ENCODE measurements around the gene CYP4F22. TPM values are rescaled to one million over a fixed set of nuclear protein-coding genes. Genes with fewer than 3 reads are reported as not detected.
"Not testable (repeated sequence)": the region's sequence is repeated elsewhere in the genome, so short reads cannot be mapped to it uniquely, and the experiment has no call there.

The CYP4F22 gene
- total RNA-seq, 2 donors from 2014 or later, result not detected

DNA sequence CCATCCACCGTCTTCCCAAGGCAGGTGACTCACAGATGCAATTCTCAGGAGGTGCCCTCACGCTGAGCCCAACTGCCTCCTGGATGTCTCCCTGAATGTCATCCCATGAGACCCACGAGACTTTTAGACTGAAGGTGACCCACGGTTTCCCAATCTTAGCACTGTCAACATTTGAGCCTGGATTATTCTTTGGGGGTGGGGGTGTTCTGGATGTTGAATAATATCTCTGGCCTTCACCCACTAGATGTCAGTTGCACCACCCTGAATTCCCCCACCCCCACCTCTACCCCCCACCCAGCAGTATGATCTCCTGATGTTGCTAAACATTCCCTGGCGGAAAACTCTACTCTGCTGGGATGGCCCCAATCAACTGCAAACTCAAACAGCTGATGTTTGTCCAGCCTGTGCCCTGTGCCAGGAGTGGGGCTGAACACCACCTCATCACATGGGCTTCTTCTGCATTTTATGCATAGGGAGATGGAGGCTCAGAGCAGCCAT lies 2.2 kb upstream of the CYP4F22 start:
- 40 to 63% methylated on average over 2 to 5 of the region's 5 CpGs for WGBS, 2 donors
- H3K9me3 ChIP-seq, result no peaks in the 10 kb centered on the region
- intact Hi-C loops (cut with DNase I), result no loop called here
- TF ChIP-seq, protein P1, sequence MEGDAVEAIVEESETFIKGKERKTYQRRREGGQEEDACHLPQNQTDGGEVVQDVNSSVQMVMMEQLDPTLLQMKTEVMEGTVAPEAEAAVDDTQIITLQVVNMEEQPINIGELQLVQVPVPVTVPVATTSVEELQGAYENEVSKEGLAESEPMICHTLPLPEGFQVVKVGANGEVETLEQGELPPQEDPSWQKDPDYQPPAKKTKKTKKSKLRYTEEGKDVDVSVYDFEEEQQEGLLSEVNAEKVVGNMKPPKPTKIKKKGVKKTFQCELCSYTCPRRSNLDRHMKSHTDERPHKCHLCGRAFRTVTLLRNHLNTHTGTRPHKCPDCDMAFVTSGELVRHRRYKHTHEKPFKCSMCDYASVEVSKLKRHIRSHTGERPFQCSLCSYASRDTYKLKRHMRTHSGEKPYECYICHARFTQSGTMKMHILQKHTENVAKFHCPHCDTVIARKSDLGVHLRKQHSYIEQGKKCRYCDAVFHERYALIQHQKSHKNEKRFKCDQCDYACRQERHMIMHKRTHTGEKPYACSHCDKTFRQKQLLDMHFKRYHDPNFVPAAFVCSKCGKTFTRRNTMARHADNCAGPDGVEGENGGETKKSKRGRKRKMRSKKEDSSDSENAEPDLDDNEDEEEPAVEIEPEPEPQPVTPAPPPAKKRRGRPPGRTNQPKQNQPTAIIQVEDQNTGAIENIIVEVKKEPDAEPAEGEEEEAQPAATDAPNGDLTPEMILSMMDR (IDR thresholded peaks at IDR 0.05), result no peak
- TF ChIP-seq POLR2A (IDR thresholded peaks at IDR 0.05), result no peak
- no peak overlapping the region for H3K4me3 ChIP-seq
- DNase-seq (no peak), ATAC-seq (no peak)
- H3K4me1 ChIP-seq, result peaks cover 8% of the 10 kb centered on the region
- no peaks in the 10 kb centered on the region for H3K36me3 ChIP-seq (replicated peaks in 1 of 2; ENCODE audit: insufficient read depth in 1 of 2, low read depth in 2 of 2)
- H3K27me3 ChIP-seq, result peaks cover 0 to 13% of the 10 kb centered on the region in 2 donors
- no peak overlapping the region for H3K27ac ChIP-seq

DNA sequence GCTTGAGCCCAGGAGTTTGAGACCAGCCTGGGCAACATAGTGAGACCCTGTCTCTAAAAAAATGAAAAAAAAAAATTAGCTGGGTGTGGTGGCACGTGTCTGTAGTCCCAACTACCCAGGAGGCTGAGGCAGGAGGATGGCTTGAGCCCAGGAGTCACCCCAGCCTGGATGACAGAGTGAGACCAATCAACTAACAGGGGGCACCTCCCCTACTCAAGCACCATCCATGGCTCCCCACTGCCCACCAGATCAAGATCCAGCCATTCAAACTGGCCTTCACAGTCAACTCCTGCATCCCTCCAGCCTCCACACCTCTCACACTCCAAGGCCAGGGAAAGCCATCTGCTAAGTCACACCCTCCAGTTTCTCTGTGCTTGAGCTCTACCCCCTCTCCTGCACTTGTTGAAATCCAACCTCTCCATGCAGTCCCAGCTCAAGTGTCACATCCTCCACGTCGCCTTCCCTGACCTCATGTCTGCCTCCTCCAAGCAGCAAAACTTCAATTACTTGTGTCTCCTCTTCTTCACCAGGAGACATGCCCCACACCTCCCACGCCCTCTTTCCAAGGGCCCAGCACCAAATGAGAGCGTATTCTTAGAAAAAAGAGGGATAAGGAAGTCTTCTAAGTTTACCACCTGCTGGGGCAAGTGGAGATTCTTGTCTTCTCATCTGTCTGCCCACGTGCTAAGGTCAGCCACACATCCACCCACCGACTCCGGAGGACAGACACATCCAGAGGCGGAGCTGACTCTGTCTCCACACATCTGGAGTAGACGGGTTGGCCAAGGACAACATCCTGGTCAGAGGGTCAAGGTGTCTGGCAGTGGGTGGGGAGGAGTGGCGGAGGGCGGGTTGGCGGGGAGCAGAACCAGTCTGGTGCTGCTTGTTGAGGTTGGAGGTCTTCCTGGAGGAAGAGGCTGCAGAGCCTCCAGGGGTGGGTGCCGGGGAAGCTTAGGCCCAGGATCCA lies 974 bp upstream of the CYP4F22 start:
- ATAC-seq (no peak), DNase-seq (no peak)
- intact Hi-C loops (cut with DNase I), result no loop called here
- TF ChIP-seq POLR2A (IDR thresholded peaks at IDR 0.05), result no peak
- TF ChIP-seq, protein P1 (IDR thresholded peaks at IDR 0.05), result no peak
- H3K4me3 ChIP-seq, result no peak overlapping the region
- no peaks in the 10 kb centered on the region for H3K36me3 ChIP-seq (replicated peaks in 1 of 2; ENCODE audit: insufficient read depth in 1 of 2, low read depth in 2 of 2)
- H3K27ac ChIP-seq, result no peak overlapping the region
- H3K27me3 ChIP-seq, result peaks cover 0 to 13% of the 10 kb centered on the region in 2 donors
- H3K4me1 ChIP-seq, result peaks cover 8% of the 10 kb centered on the region
- H3K9me3 ChIP-seq, result no peaks in the 10 kb centered on the region
- WGBS, 2 donors, result 55 to 58% methylated on average over 11 to 13 of the region's 14 CpGs

DNA sequence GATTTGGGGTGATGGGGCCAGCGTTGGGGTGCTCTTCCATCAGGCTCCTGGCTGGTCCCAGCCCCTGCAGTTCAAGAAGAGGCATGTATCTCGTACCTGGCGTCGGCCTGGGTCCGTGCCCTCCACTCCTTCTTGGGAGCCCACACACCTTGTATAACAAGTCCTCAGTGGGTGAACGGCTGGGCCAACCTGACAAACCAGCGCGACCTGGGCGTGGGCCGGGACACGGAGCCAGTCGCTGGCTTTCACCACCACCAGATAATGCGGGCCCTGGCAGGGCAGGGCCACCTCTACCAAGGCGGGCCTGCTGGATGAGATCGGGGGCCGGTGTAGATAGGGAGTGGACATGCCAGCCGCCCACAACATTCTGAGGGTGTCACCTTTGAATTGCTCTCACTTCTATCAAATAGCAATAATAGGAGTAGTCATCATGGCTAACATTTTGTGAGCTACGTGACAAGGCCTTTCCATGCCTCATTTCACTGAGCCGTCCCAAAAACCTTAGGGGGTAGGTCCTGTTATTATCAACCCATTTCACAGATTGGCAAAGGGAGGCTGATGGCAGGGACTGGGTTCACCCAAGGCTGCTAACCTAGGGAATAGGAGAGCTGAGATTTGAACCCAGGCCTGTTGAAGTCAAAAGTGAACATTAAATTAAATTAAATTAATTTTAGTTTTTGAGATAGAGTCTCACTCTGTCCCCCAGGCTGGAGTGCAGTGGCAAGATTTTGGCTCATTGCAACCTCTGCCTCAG lies 3.5 kb downstream of the CYP4F22 start:
- Histone ChIP-seq H3K27ac (no peak overlapping the region), H3K27me3 (peaks cover 0 to 13% of the 10 kb centered on the region in 2 donors), H3K9me3 (peaks cover 0 to 4% (median 0%) of the 10 kb centered on the region in 3 donors), H3K4me1 (peaks cover 8% of the 10 kb centered on the region), H3K36me3 (replicated peaks in 1 of 2; ENCODE audit: insufficient read depth in 1 of 2, low read depth in 2 of 2) (no peaks in the 10 kb centered on the region), H3K4me3 (no peak overlapping the region)
- WGBS, 2 donors, result 79 to 86% methylated on average over 6 to 17 of the region's 19 CpGs
- TF ChIP-seq, protein P1 (IDR thresholded peaks at IDR 0.05), result no peak
- no peak for TF ChIP-seq POLR2A (IDR thresholded peaks at IDR 0.05)
- DNase-seq (no peak), ATAC-seq (no peak)
- intact Hi-C loops (cut with DNase I), result no loop called here

DNA sequence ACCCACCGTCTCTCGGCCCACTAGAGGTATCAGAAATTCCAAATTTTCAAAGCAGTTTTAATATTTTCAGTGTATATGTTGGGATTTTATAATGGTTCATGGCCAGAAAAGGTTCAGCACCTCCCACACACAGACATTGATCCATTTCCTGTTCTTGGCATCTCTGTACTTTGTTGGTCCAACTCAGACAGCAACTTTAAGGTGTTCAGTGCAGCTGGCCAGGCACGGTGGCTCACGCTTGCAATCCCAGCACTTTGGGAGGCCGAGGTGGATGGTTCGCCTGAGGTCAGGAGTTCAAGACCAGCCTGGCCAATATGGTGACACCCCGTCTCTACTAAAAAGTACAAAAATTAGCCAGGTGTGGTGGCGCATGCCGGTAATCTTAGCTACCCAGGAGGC lies 6.9 kb downstream of the CYP4F22 start:
- ATAC-seq; H3K36me3 ChIP-seq (replicated peaks in 1 of 2; ENCODE audit: insufficient read depth in 1 of 2, low read depth in 2 of 2); H3K9me3 ChIP-seq; H3K27ac ChIP-seq; H3K27me3 ChIP-seq; H3K4me3 ChIP-seq; H3K4me1 ChIP-seq; DNase-seq; intact Hi-C loops (cut with DNase I): not testable (repeated sequence)
- WGBS, 2 donors, result 77 to 84% methylated on average over 9 of the region's 9 CpGs

DNA sequence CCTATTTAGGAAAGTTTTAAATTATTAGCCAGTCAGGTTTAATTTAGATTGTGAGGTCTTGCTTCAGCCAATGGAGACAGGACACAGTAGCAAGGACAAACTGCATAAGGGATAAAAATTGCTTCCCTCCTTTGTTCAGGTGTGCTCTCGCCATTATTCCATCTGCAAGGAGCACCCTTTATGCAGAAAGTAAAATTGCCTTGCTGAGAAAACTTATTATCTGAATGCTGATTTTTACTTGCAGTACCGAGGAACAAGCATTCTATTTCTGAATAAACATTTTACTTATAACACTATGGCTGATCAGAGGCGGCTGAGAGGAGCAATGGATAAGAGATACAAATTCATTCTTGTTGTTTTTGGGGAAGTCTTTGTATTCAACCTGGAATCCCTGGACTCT lies 8.0 kb downstream of the CYP4F22 start:
- Histone ChIP-seq H3K36me3 (replicated peaks in 1 of 2; ENCODE audit: insufficient read depth in 1 of 2, low read depth in 2 of 2) (no peaks in the 10 kb centered on the region), H3K4me1 (no peaks in the 10 kb centered on the region), H3K27ac (no peak overlapping the region), H3K9me3 (peaks cover 0 to 5% (median 0%) of the 10 kb centered on the region in 3 donors), H3K27me3 (no peaks in the 10 kb centered on the region), H3K4me3 (no peak overlapping the region)
- ATAC-seq (no peak), DNase-seq (no peak)
- intact Hi-C loops (cut with DNase I), result no loop called here
- TF ChIP-seq, protein P1 (IDR thresholded peaks at IDR 0.05), result no peak
- no peak for TF ChIP-seq POLR2A (IDR thresholded peaks at IDR 0.05)
- 67 to 80% methylated on average over 3 of the region's 3 CpGs for WGBS, 2 donors

Data from body of pancreas (tissue), 4 donors.